Erythroblast (primary cell): ENCODE results near the gene LGALSL.

ENCODE experiments used
- DNase-seq, 2 experiments: peaks; one replicate each; lab custom pipeline; 2025; lab: John Stamatoyannopoulos, UW
- GATA1 ChIP-seq: IDR thresholded peaks from 2 replicates; pipeline ENCODE4 v1.6.1; 2011; ENCODE audit warnings: low read depth, mild to moderate bottlenecking, control low read depth, low read length, moderate library complexity
- POLR2A ChIP-seq: IDR thresholded peaks from 2 replicates; pipeline ENCODE4 v1.6.1; 2011; ENCODE audit warnings: mild to moderate bottlenecking, low read length

The LGALSL gene

GRCh38 chr2:64488050-64488974 is 34.4 kb downstream of the LGALSL start:
- TF ChIP-seq GATA1 (no peak), POLR2A (no peak)
- peak; percentile 55 to 78 for DNase-seq

- no peak for DNase-seq
- no peak for TF ChIP-seq POLR2A
- no peak for TF ChIP-seq GATA1
These were observed 35.3 kb downstream of the LGALSL start for GRCh38 chr2:64489081-64489751.

GRCh38 chr2:64491426-64491825 is 37.5 kb downstream of the LGALSL start:
- TF ChIP-seq POLR2A (no peak), GATA1 (no peak)
- no peak for DNase-seq

- TF ChIP-seq POLR2A (no peak), GATA1 (no peak)
- no peak for DNase-seq
These were observed 38.3 kb downstream of the LGALSL start for GRCh38 chr2:64492272-64492671.

GRCh38 chr2:64492821-64493220 is 38.9 kb downstream of the LGALSL start:
- TF ChIP-seq POLR2A (no peak), GATA1 (no peak)
- DNase-seq, result no peak

GRCh38 chr2:64493788-64494187 is 39.8 kb downstream of the LGALSL start:
- DNase-seq, result no peak
- TF ChIP-seq POLR2A (no peak), GATA1 (no peak)

- TF ChIP-seq GATA1, result no peak
- TF ChIP-seq POLR2A, result no peak
- no peak for DNase-seq
These were observed 44.5 kb downstream of the LGALSL start for GRCh38 chr2:64498438-64498837.

GRCh38 chr2:64500549-64500948 is 46.6 kb downstream of the LGALSL start:
- no peak for TF ChIP-seq GATA1
- no peak for TF ChIP-seq POLR2A
- no peak for DNase-seq

GRCh38 chr2:64501946-64502345 is 48.0 kb downstream of the LGALSL start:
- TF ChIP-seq POLR2A (no peak), GATA1 (no peak)
- no peak for DNase-seq

GRCh38 chr2:64502860-64503259 is 48.9 kb downstream of the LGALSL start:
- no peak for TF ChIP-seq POLR2A
- TF ChIP-seq GATA1, result no peak
- no peak for DNase-seq

GRCh38 chr2:64504774-64505720 is 51.1 kb downstream of the LGALSL start:
- DNase-seq, result no peak
- TF ChIP-seq GATA1, result no peak
- no peak for TF ChIP-seq POLR2A

GRCh38 chr2:64506686-64507085 is 52.7 kb downstream of the LGALSL start:
- no peak for DNase-seq
- no peak for TF ChIP-seq GATA1
- TF ChIP-seq POLR2A, result no peak
